ENCODE results near the gene CXCR3.

- TF ChIP-seq EP300 (IDR thresholded peaks at IDR 0.05; ENCODE audit: low read depth) (no peak), CTCF (IDR thresholded peaks at IDR 0.05) (peak; percentile 50 to 59 (median 54)), POLR2AphosphoS5 (IDR thresholded peaks at IDR 0.05) (no peak)
Measured at GRCh38 chrX:71652405-71652804, 34.1 kb upstream of the CXCR3 start.

All from transverse colon (tissue), 4 donors.